Panc1 (cell line): ENCODE results near the gene PSMD8. TPM values are rescaled to one million over a fixed set of nuclear protein-coding genes. Genes with fewer than 3 reads are reported as not detected.

Source experiments
- ATAC-seq: fragments of 200-7000 bp; cut with Tn5 transposase; 2 replicates; pipeline ENCODE4 v1.9.1; 2020; ENCODE audit warnings: mild to moderate bottlenecking, moderate library complexity
- BruUV-seq: library from RNA; stranded (reverse); fragments of 400-500 nt; replicated peaks from 2 replicates; lab custom pipeline; 2021; lab: Mats Ljungman, UMichigan
- CTCF ChIA-PET: fragments of 300-600 bp; sonication (Branson Sonifier 250); formaldehyde crosslinking; loops from one replicate; lab custom pipeline; 2022; ENCODE audit warnings: antibody characterized with exemption; lab: Charles Lee
- POLR2A ChIA-PET: fragments of 300-600 bp; sonication (Branson Sonifier 250); formaldehyde crosslinking; loops from one replicate; lab custom pipeline; 2022; ENCODE audit warnings: antibody characterized with exemption; lab: Charles Lee
- DNase-seq: peaks from one replicate; pipeline ENCODE4 v3.0.0-alpha.2; 2010; ENCODE audit warnings: low read depth, low spot score
- H3K27ac ChIP-seq: 2 replicates; pipeline ENCODE4 v1.5.1; 2011; ENCODE audit warnings: mild to moderate bottlenecking, low read length, inconsistent platforms
- H3K27me3 ChIP-seq: fragments of 200-500 bp; sonication (Bioruptor generic); 2 replicates; pipeline ENCODE4 v1.6.0; 2014; ENCODE audit warnings: low read length, inconsistent platforms; ENCODE audit not compliant: control insufficient read depth, insufficient read depth
- H3K36me3 ChIP-seq: fragments of 200-500 bp; sonication (Bioruptor generic); 2 replicates; pipeline ENCODE4 v1.5.1; 2014; ENCODE audit warnings: inconsistent platforms, mild to moderate bottlenecking, low read length, moderate library complexity; ENCODE audit not compliant: control insufficient read depth, insufficient read depth
- H3K4me1 ChIP-seq: 2 replicates; pipeline ENCODE4 v1.5.1; 2011; ENCODE audit warnings: inconsistent platforms, mild to moderate bottlenecking, low read length, moderate library complexity; ENCODE audit not compliant: control insufficient read depth, insufficient read depth
- H3K4me3 ChIP-seq, 2 experiments: 2 replicates each; pipeline ENCODE4 v1.5.1; 2011 to 2012; ENCODE audit warnings: low read depth in 2 of 2, low read length in 2 of 2, mild to moderate bottlenecking in 2 of 2, inconsistent platforms in 1 of 2, moderate library complexity in 1 of 2
- H3K9me3 ChIP-seq: fragments of 200-500 bp; sonication (Bioruptor generic); 2 replicates; pipeline ENCODE4 v1.5.1; 2014; ENCODE audit warnings: low read depth, mild to moderate bottlenecking, inconsistent platforms, low read length, moderate library complexity; ENCODE audit not compliant: control insufficient read depth, insufficient read depth
- POLR2AphosphoS5 ChIP-seq: IDR thresholded peaks from 2 replicates; pipeline ENCODE4 v1.6.1; 2012; ENCODE audit warnings: mild to moderate bottlenecking, low read depth, low read length, moderate library complexity
- SIN3A ChIP-seq: IDR thresholded peaks from 2 replicates; pipeline ENCODE4 v1.6.1; 2012; ENCODE audit warnings: low read depth, mild to moderate bottlenecking, low read length, moderate library complexity, borderline replicate concordance; ENCODE audit not compliant: insufficient read depth
- TCF7L2 ChIP-seq: IDR thresholded peaks from 2 replicates; pipeline ENCODE4 v1.6.1; 2011; ENCODE audit warnings: mild to moderate bottlenecking, low read depth, low read length, inconsistent platforms
- in situ Hi-C: cut with HindIII; loops from 2 replicates; pipeline ENCODE4 v1.10.0; 2016; ENCODE audit warnings: low sequenced_read_pairs, low pct_unique_long_range_greater_than_20kb
- intact Hi-C: fragments of 100-400 bp; cut with micrococcal nuclease; formaldehyde crosslinking; loops from one replicate; pipeline ENCODE4 v1.10.0; 2022; ENCODE audit not compliant: unreplicated experiment
- total RNA-seq: library from RNA; stranded (reverse); gene quantifications from one replicate; pipeline ENCODE4 v1.2.1, GENCODE V29; 2021; ENCODE audit not compliant: unreplicated experiment
- TF ChIP-seq, protein P1 (sequence below), 2 experiments: IDR thresholded peaks; 2 replicates each; pipeline ENCODE4 v1.6.1; 2011 to 2012; ENCODE audit warnings: low read depth in 2 of 2, control low read depth in 1 of 2, low read length in 1 of 2, mild to moderate bottlenecking in 1 of 2, moderate library complexity in 1 of 2; ENCODE audit not compliant: insufficient read depth in 1 of 2
- TF ChIP-seq, protein P2 (sequence below): fragments of 450-650 bp; IDR thresholded peaks from 2 replicates; pipeline ENCODE4 v1.5.1; 2017; ENCODE audit warnings: mild to moderate bottlenecking

The PSMD8 gene
- total RNA-seq, 1 experiment from 2014 or later: 388 TPM

DNA sequence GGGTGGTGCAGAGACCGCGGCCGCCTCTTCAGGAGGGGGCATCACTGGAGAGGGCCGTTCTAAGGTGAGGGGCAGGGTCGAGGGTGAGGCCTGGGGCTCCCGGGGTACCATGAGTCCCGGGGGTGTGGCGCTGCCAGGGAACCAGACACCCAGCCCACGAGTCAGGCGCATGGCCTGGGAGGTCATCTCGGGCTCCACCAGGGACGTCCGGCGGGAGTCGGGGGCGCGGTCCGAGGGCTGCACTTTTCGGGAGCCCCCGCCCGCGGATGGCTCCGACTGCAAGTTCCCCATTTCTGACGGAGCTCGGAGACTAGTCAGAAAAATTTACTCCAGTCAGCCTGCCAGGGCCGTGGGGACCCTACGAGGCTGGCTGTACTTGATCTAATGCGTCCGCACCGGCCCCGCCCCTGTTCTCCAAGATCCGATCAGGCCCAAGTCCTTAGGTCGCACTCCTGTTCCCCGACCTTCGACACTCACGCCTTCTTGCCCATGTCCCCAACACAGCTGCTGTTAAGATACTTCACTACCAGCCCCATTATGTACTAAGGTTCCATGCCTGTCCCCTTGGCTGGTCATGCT, 12.7 kb downstream of the PSMD8 start:
- peak; percentile 13 for ATAC-seq
- Histone ChIP-seq H3K27me3 (no peaks in the 10 kb centered on the region), H3K4me1 (peaks cover 10% of the 10 kb centered on the region), H3K27ac (peak overlapping the region; percentile 74; the same call in 1 of the 2 replicates), H3K36me3 (peaks cover 4% of the 10 kb centered on the region), H3K9me3 (no peaks in the 10 kb centered on the region), H3K4me3 (peak overlapping the region; percentile 55 to 93)
- no TSS peak for BruUV-seq
- no peak for DNase-seq
- TF ChIP-seq TCF7L2 (no peak), POLR2AphosphoS5 (no peak; the same call in 1 of the 2 replicates), SIN3A (no peak)
- TF ChIP-seq, protein P1, sequence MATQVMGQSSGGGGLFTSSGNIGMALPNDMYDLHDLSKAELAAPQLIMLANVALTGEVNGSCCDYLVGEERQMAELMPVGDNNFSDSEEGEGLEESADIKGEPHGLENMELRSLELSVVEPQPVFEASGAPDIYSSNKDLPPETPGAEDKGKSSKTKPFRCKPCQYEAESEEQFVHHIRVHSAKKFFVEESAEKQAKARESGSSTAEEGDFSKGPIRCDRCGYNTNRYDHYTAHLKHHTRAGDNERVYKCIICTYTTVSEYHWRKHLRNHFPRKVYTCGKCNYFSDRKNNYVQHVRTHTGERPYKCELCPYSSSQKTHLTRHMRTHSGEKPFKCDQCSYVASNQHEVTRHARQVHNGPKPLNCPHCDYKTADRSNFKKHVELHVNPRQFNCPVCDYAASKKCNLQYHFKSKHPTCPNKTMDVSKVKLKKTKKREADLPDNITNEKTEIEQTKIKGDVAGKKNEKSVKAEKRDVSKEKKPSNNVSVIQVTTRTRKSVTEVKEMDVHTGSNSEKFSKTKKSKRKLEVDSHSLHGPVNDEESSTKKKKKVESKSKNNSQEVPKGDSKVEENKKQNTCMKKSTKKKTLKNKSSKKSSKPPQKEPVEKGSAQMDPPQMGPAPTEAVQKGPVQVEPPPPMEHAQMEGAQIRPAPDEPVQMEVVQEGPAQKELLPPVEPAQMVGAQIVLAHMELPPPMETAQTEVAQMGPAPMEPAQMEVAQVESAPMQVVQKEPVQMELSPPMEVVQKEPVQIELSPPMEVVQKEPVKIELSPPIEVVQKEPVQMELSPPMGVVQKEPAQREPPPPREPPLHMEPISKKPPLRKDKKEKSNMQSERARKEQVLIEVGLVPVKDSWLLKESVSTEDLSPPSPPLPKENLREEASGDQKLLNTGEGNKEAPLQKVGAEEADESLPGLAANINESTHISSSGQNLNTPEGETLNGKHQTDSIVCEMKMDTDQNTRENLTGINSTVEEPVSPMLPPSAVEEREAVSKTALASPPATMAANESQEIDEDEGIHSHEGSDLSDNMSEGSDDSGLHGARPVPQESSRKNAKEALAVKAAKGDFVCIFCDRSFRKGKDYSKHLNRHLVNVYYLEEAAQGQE (IDR thresholded peaks at IDR 0.05; ENCODE audit: insufficient read depth in 1 of 2, low read depth in 2 of 2, low read length in 1 of 2): no peak
- TF ChIP-seq, protein P2, sequence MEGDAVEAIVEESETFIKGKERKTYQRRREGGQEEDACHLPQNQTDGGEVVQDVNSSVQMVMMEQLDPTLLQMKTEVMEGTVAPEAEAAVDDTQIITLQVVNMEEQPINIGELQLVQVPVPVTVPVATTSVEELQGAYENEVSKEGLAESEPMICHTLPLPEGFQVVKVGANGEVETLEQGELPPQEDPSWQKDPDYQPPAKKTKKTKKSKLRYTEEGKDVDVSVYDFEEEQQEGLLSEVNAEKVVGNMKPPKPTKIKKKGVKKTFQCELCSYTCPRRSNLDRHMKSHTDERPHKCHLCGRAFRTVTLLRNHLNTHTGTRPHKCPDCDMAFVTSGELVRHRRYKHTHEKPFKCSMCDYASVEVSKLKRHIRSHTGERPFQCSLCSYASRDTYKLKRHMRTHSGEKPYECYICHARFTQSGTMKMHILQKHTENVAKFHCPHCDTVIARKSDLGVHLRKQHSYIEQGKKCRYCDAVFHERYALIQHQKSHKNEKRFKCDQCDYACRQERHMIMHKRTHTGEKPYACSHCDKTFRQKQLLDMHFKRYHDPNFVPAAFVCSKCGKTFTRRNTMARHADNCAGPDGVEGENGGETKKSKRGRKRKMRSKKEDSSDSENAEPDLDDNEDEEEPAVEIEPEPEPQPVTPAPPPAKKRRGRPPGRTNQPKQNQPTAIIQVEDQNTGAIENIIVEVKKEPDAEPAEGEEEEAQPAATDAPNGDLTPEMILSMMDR: no peak
- intact Hi-C loops: no loop called here
- in situ Hi-C loops: no loop called here
- CTCF ChIA-PET: interaction anchor here (0.6 to 1.5 kb wide), 4 partner anchors 15 to 248 kb away, joined by 4 to 20 read pairs (median 12); partner anchors contain the start of gene FAM98C
- POLR2A ChIA-PET: interaction anchor here (1.0 to 1.2 kb wide), 3 partner anchors 9 to 13 kb away, joined by 3 to 6 read pairs (median 3); no protein-coding TSS in a partner anchor

DNA sequence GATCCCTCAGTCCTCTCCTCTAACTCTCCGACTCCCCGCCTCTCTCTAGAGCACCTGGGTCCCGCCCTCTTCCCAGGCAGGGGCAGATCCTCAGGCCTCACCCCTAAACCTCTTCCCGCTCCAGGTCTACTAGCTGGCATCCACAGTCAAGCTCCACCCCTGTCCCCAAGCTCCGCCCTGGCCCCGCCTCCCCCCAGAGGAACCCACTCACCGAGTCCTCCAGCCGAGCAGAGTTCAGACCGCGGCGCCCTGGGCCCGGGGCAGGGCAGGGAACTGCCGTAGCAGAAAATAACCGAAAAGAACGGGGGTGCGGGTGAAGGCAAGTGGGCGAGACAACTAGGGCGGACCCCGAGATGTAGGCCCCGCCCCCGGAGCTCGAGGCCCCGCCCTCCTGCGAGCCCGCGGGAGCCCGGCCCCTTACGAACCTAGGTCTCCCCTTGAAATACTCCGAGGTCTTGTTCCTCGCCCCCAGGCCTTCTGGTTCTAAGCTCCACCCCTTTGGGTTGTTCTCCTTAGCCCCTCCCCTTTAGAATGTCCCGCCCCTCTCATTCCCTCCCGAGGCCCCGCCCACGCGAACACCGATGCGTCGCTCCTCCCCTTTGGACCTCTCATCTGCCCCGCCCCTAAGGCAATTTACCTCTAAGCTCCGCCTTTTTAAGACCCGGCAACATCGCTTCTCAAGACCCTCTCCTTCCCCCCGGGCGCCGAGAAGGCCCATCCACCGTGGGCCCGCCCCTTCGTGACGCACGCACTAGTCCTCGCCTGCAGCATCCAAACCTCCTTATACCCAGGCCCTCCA, 13.4 kb downstream of the PSMD8 start, which contains the start of gene GGN:
TSS of gene GGN (minus strand) at position 485 of the 799 bp plus-strand sequence. CDS start 773 bp downstream, outside the sequence.
- intact Hi-C loops: no loop called here
- POLR2A ChIA-PET: interaction anchor here (0.5 to 1.2 kb wide), 7 partner anchors 10 to 1007 kb away, joined by 3 to 24 read pairs (median 5); no protein-coding TSS in a partner anchor
- H3K9me3 ChIP-seq: no peaks in the 10 kb centered on the region
- ATAC-seq (peak; percentile 83), DNase-seq (peak; percentile 94)
- H3K36me3 ChIP-seq: peaks cover 4% of the 10 kb centered on the region
- CTCF ChIA-PET: interaction anchor here (0.5 to 1.5 kb wide), 9 partner anchors 12 to 487 kb away, joined by 3 to 20 read pairs (median 4); partner anchors contain the start of genes FAM98C and PSMD8
- BruUV-seq: no TSS peak
- H3K27me3 ChIP-seq: no peaks in the 10 kb centered on the region
- peak within 1 kb of the TSS; percentile 55 to 93 for H3K4me3 ChIP-seq
- H3K27ac ChIP-seq: peak within 1 kb of the TSS; percentile 76
- H3K4me1 ChIP-seq: peaks cover 11% of the 10 kb centered on the region
- TF ChIP-seq SIN3A (no peak), TCF7L2 (no peak), POLR2AphosphoS5 (peak; percentile 77; the same call in 1 of the 2 replicates)
- in situ Hi-C loops: no loop called here
